Body of pancreas (tissue), 4 donors: ENCODE data around the gene TNRC6B. TPM values are rescaled to one million over a fixed set of nuclear protein-coding genes. Genes with fewer than 3 reads are reported as not detected.

Experiments
- ATAC-seq: fragments of 150-250 bp; one replicate; pipeline ENCODE4 v1.9.1; 2016
- DNase-seq, 4 donors: peaks; one replicate each; pipeline ENCODE4 v3.0.0-alpha.2; 2019
- H3K27ac ChIP-seq, 4 donors: fragments of 200-600 bp; sonication (generic); 1 replicate in 3 of 4; 2 replicates in 1 of 4; pipeline versions ENCODE4 v1.5.1 to v1.6.1; 2016 to 2019; ENCODE audit warnings: mild to moderate bottlenecking in 1 of 4, mixed read lengths in 1 of 4, moderate library complexity in 1 of 4
- H3K27me3 ChIP-seq, 2 donors: fragments of 200-600 bp; sonication (generic); one replicate each; pipeline ENCODE4 v1.6.0; 2016; ENCODE audit warnings: mild to moderate bottlenecking in 1 of 2
- H3K36me3 ChIP-seq, 2 donors: fragments of 200-600 bp; sonication (generic); replicated peaks in 1 of 2; 2 replicates each; pipeline ENCODE4 v1.5.1; 2016; ENCODE audit warnings: low read depth in 2 of 2; ENCODE audit not compliant: insufficient read depth in 1 of 2
- H3K4me1 ChIP-seq: fragments of 200-600 bp; sonication (generic); one replicate; pipeline ENCODE4 v1.6.0; 2016
- H3K4me3 ChIP-seq, 2 donors: fragments of 200-600 bp; sonication (generic); 1 replicate in 1 of 2; 2 replicates in 1 of 2; pipeline ENCODE4 v1.5.1; 2016 to 2019
- H3K9me3 ChIP-seq, 3 donors: fragments of 200-600 bp; sonication (generic); 1 replicate in 2 of 3; 2 replicates in 1 of 3; pipeline ENCODE4 v1.5.1; 2016
- CTCF ChIP-seq, 7 experiments: fragments of 450-650 bp in 4 of 7; fragments of 200-600 bp in 3 of 7; sonication (generic) in 3 of 7; IDR thresholded peaks; one replicate each; pipeline ENCODE4 v1.5.1; 2016 to 2019; ENCODE audit warnings: antibody characterized with exemption in 7 of 7
- POLR2A ChIP-seq, 3 donors: fragments of 450-650 bp; IDR thresholded peaks; one replicate each; pipeline ENCODE4 v1.6.1; 2016; ENCODE audit warnings: antibody characterized with exemption in 3 of 3, mild to moderate bottlenecking in 2 of 3
- WGBS, 2 donors: methylation state at CpG; one replicate each; pipeline ENCODE4 v1.1.5; 2017; 5-methylcytosine and 5-hydroxymethylcytosine counted together
- intact Hi-C: fragments of 100-400 bp; cut with DNase I; formaldehyde crosslinking; loops from one replicate; pipeline ENCODE4 v1.15.1; 2023
- total RNA-seq, 2 donors: library from RNA; depleted of rRNA; stranded (reverse); fragments of >200 nt; gene quantifications; one replicate each; pipeline ENCODE4 v1.1.0, GENCODE V29; 2016

Gene TNRC6B
- total RNA-seq, 2 donors from 2014 or later = 25.2 to 39.9 TPM

GRCh38 chr22:40363059-40363458 is 185.3 kb downstream of the TNRC6B start:
- Histone ChIP-seq H3K4me3 (no peak overlapping the region), H3K27me3 (no peaks in the 10 kb centered on the region), H3K27ac (no peak overlapping the region), H3K9me3 (no peaks in the 10 kb centered on the region), H3K4me1 (peaks cover 2% of the 10 kb centered on the region), H3K36me3 (peaks cover 8 to 62% of the 10 kb centered on the region in 2 donors)
- intact Hi-C loops = no loop called here
- DNase-seq (no peak), ATAC-seq (no peak)
- TF ChIP-seq POLR2A (IDR thresholded peaks at IDR 0.05) = no peak
- TF ChIP-seq CTCF (IDR thresholded peaks at IDR 0.05) = no peak
- WGBS, 2 donors = 93 to 95% methylated on average over 3 of the region's 3 CpGs

DNA sequence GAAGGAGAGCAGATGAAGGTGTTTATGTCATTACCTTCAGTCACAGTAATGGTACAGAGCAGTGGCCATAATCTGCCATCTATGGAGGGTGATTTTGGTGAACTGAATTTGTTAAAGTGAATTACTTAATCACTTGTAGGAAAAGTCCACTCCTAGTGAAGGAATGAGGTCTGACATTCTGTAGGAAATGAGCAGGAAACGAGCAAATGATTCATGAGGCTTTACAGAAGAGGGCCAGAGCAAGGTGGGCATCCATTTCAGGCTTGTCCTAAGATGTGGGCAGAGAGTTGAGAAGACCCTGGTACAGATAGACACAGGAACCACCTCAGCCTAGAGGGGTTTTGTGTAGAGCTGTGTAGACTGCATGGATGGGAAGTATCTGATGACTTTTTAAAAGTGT is 186.7 kb downstream of the TNRC6B start:
- no peak for DNase-seq
- no peak overlapping the region for H3K27ac ChIP-seq
- H3K4me1 ChIP-seq = peaks cover 7% of the 10 kb centered on the region
- intact Hi-C loops = no loop called here
- no peaks in the 10 kb centered on the region for H3K9me3 ChIP-seq
- H3K27me3 ChIP-seq = no peaks in the 10 kb centered on the region
- ATAC-seq = no peak
- WGBS, 2 donors = 84 to 94% methylated on average over 1 of the region's 1 CpG
- no peak overlapping the region for H3K4me3 ChIP-seq
- TF ChIP-seq POLR2A (IDR thresholded peaks at IDR 0.05) = no peak
- TF ChIP-seq CTCF (IDR thresholded peaks at IDR 0.05) = no peak
- peaks cover 8 to 52% of the 10 kb centered on the region in 2 donors for H3K36me3 ChIP-seq

GRCh38 chr22:40366068-40366467 is 188.3 kb downstream of the TNRC6B start:
- H3K4me3 ChIP-seq = no peak overlapping the region
- H3K27me3 ChIP-seq = no peaks in the 10 kb centered on the region
- 92 to 99% methylated on average over 2 of the region's 2 CpGs for WGBS, 2 donors
- H3K9me3 ChIP-seq = no peaks in the 10 kb centered on the region
- no peak for ATAC-seq
- intact Hi-C loops = no loop called here
- no peak overlapping the region for H3K27ac ChIP-seq
- TF ChIP-seq CTCF (IDR thresholded peaks at IDR 0.05) (no peak), POLR2A (IDR thresholded peaks at IDR 0.05) (no peak)
- DNase-seq = no peak
- H3K36me3 ChIP-seq = peaks cover 8 to 37% of the 10 kb centered on the region in 2 donors
- H3K4me1 ChIP-seq = peaks cover 7% of the 10 kb centered on the region

DNA sequence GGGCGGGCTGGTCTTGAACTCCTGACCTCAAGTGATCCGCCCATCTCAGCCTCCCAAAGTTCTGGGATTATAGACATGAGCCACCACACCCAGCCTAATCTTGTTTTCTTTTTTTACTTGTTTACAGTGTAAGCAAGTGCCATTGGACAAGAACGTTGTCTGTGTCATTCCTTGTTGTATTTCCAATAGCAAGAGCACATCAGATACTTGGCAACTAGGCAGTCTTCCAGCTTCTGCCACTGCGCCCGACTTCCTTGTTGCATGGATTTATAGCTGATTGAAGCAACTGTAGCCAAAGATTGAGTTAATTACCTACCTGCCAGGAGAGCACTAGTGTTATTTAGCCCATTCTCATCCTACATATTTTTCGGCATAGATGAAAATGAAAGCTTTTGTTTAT is 189.6 kb downstream of the TNRC6B start:
- Histone ChIP-seq H3K9me3 (no peaks in the 10 kb centered on the region), H3K36me3 (peaks cover 0 to 24% of the 10 kb centered on the region in 2 donors), H3K4me3 (no peak overlapping the region), H3K27me3 (no peaks in the 10 kb centered on the region), H3K4me1 (peaks cover 15% of the 10 kb centered on the region), H3K27ac (peak overlapping the region in 2 of 4 donors; percentile 10 to 15)
- ATAC-seq = no peak
- TF ChIP-seq POLR2A (IDR thresholded peaks at IDR 0.05) (no peak), CTCF (IDR thresholded peaks at IDR 0.05) (no peak)
- 45 to 54% methylated on average over 6 of the region's 6 CpGs for WGBS, 2 donors
- intact Hi-C loops = no loop called here
- no peak for DNase-seq

DNA sequence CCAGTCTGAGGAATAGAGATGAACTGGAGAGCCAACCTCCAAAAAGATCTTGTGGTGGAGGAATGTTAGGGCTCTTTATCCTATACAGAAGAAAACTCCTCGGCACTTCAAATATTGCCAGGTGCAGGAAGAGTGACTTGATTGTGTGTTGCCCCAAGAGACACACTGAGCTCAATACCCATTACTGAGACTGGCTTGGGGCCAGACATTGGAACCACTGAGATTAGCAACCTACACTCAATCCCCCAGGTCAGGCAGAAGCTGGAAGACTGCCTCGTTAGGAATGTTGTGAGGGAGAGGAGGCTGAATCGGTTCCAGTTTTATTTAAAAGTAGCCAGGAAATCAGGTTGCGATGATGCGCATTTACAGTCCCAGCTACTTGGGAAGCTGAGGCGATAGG is 190.3 kb downstream of the TNRC6B start:
- H3K4me1 ChIP-seq = peaks cover 22% of the 10 kb centered on the region
- DNase-seq (no peak), ATAC-seq (no peak)
- WGBS, 2 donors = 49 to 67% methylated on average over 6 of the region's 6 CpGs
- TF ChIP-seq POLR2A (IDR thresholded peaks at IDR 0.05) (no peak), CTCF (IDR thresholded peaks at IDR 0.05) (no peak)
- H3K9me3 ChIP-seq = no peaks in the 10 kb centered on the region
- H3K36me3 ChIP-seq = peaks cover 0 to 19% of the 10 kb centered on the region in 2 donors
- H3K4me3 ChIP-seq = no peak overlapping the region
- no peaks in the 10 kb centered on the region for H3K27me3 ChIP-seq
- H3K27ac ChIP-seq = peak overlapping the region in 3 of 4 donors; percentile 10 to 34 (median 15)
- intact Hi-C loops = no loop called here
